GM06990 (cell line): ENCODE results near the gene SLC12A1.

ENCODE experiments used
- DNase-seq: peaks from one replicate; pipeline ENCODE4 v3.0.0-alpha.2; 2011; ENCODE audit not compliant: insufficient read length; ENCODE audit errors: extremely low read depth
- H3K27me3 ChIP-seq: replicated peaks from 2 replicates; pipeline ENCODE4 v1.6.0; 2011; ENCODE audit warnings: low read length; ENCODE audit not compliant: control insufficient read depth, insufficient read depth
- H3K36me3 ChIP-seq: 2 replicates; pipeline ENCODE4 v1.5.1; 2011; ENCODE audit warnings: low read length; ENCODE audit not compliant: control insufficient read depth, insufficient read depth
- H3K4me3 ChIP-seq: replicated peaks from 2 replicates; pipeline ENCODE4 v1.5.1; 2011; ENCODE audit warnings: low read depth, mild to moderate bottlenecking, control low read depth, low read length
- TF ChIP-seq, protein P1 (sequence below): IDR thresholded peaks from 2 replicates; pipeline ENCODE4 v1.5.1; 2011; ENCODE audit warnings: low read length, control low read depth, mild to moderate bottlenecking, inconsistent platforms; ENCODE audit not compliant: insufficient read depth, poor library complexity, severe bottlenecking

The SLC12A1 gene

DNA sequence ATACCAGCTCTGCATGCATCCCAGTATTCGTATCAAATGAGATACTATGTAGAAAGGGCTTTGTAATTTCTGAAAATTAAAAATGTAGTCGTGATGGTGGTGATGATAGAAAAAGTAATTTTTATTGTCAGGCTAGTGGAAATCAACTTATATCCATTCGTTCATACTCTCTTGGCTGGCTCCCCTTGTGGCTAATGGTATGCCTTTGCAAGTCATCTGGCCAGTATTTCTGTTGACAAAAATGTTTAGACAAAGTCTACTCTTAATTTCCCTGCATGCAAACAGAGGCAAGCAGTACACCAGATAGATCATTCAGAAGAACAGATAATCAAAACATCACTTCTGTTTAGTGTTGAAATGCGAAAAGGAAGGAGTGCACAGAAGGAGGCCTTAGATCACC is 75.6 kb downstream of the SLC12A1 start:
- TF ChIP-seq, protein P1, sequence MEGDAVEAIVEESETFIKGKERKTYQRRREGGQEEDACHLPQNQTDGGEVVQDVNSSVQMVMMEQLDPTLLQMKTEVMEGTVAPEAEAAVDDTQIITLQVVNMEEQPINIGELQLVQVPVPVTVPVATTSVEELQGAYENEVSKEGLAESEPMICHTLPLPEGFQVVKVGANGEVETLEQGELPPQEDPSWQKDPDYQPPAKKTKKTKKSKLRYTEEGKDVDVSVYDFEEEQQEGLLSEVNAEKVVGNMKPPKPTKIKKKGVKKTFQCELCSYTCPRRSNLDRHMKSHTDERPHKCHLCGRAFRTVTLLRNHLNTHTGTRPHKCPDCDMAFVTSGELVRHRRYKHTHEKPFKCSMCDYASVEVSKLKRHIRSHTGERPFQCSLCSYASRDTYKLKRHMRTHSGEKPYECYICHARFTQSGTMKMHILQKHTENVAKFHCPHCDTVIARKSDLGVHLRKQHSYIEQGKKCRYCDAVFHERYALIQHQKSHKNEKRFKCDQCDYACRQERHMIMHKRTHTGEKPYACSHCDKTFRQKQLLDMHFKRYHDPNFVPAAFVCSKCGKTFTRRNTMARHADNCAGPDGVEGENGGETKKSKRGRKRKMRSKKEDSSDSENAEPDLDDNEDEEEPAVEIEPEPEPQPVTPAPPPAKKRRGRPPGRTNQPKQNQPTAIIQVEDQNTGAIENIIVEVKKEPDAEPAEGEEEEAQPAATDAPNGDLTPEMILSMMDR: no peak
- Histone ChIP-seq H3K4me3 (no peak overlapping the region), H3K36me3 (no peaks in the 10 kb centered on the region), H3K27me3 (no peaks in the 10 kb centered on the region)
- DNase-seq: no peak

DNA sequence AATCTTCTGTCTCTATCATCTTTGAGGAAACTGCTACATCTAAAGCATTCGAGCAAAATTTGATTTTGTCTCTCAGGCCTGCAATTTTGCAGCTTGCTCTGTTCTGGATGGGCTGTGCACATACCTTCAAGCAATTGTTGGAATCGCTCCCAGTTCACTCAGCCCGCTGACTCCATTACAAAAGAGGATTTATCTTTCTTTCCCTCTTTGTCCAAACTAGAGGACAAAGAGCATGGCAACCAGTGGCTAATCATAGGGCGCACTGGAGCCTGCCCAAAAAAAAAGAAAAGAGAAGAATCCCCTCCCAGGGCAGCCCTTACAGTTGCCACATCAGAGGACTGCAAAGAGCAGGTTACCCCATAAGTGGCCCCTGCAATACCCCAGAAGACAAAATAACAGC is 76.1 kb downstream of the SLC12A1 start:
- no peak for DNase-seq
- Histone ChIP-seq H3K27me3 (no peaks in the 10 kb centered on the region), H3K36me3 (no peaks in the 10 kb centered on the region), H3K4me3 (no peak overlapping the region)
- TF ChIP-seq, protein P1: no peak

DNA sequence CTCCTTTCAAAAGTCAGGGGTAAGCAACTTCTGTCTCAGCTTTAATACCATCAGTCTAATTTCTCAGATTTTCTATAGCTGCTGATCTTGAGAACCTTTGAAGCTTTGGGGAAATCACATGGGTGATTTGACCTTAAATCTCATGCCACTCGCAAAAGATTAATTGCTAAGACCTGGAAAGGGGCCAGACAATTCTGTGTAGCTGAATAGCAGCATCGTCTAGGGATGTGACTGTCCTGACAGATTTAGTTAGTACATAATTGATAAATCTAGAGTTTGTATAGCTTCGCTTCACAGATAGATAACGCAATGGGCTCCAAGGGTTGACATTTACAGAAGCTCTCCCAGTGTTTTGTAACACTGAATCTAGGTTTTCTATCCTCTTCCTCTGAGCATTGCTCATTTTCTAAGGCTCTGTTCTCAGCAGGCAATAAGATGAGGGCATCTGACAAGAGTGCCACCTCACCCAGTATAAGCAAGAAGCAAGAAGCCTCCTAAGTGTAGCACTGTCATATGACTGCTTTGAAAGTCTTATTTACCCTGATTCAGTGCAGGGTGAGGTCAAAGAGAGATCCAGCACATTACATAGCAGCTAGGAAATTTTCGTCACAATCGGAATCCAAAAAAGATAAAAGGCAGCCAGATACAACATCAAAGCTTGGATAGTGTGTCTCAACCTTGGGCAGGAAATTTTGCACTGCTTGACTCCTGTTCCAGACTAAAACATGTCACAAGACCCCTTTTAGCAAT is 77.5 kb downstream of the SLC12A1 start:
- DNase-seq: no peak
- TF ChIP-seq, protein P1: no peak
- H3K27me3 ChIP-seq: no peaks in the 10 kb centered on the region
- H3K36me3 ChIP-seq: no peaks in the 10 kb centered on the region
- no peak overlapping the region for H3K4me3 ChIP-seq

DNA sequence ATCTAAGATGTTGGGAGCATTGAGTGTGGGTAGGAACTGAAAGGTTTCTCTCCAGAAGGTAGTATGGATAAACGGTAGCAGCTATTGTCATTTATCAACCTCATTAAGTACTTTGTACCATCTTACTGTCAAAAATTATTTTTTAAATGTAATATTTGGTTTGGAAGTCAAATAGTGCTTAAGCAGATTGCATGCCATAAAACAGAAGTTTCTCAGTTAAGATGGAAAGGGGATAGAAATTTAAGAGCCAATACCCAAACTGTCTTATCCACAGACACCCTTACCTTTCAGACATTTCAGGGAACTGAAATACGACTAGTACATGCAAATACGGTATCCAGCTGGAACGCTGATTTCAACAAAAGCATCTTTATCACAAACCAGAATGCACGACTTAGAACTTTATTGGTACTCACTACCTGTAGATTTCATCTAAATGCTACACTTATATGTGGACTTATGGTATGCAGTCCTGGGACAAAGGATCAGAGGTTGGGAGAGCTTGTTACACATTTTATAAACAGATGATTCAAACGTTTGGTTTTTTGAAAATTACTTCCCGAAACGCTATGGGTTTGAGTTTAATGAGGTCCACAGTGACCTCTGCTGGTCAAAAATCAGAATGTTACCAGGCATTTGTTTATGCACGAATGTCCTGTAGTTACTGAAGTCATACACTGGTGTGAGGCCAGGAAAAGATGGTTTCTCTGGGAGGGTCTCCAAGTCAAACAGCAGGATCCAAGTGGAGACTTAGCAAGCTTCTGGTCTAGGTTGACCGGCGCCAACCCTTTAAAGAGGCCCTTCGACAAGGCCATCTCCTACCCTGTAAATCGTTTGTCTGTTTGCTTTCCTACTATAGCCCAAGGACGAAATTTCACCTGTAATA is 79.5 kb downstream of the SLC12A1 start:
- DNase-seq: peak; percentile 8
- TF ChIP-seq, protein P1: peak; percentile 57
- Histone ChIP-seq H3K36me3 (no peaks in the 10 kb centered on the region), H3K27me3 (no peaks in the 10 kb centered on the region), H3K4me3 (no peak overlapping the region)

DNA sequence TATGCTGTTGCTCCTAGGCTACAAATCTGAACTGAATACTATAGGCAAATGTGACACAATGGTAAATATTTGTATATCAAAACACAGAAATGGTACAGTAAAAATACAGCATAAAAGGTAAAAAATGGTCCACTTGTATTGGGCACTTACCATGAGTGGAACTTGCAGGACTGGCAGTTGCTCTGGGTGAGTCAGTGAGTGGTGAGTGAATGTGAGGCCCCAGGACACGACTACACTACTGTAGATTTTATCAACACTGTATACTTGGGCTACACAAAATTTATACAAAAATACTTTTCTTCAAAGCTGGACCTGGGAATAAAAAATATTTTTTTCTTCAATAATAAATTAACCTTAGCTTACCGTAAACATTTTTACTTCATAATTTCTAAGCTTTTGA is 83.5 kb downstream of the SLC12A1 start:
- Histone ChIP-seq H3K36me3 (no peaks in the 10 kb centered on the region), H3K27me3 (no peaks in the 10 kb centered on the region), H3K4me3 (no peak overlapping the region)
- TF ChIP-seq, protein P1: no peak
- DNase-seq: no peak
